Prostate gland (tissue), 2 donors: ENCODE measurements around the gene PRKG2. TPM values are rescaled to one million over a fixed set of nuclear protein-coding genes. Genes with fewer than 3 reads are reported as not detected.

Source experiments
- DNase-seq: peaks from one replicate; pipeline ENCODE4 v3.0.0-alpha.2; 2019; ENCODE audit warnings: low spot score
- H3K27ac ChIP-seq, 2 donors: fragments of 200-600 bp; sonication (generic); 2 replicates each; pipeline ENCODE4 v1.5.1; 2017 to 2019
- H3K27me3 ChIP-seq: fragments of 200-600 bp; sonication (generic); replicated peaks from 2 replicates; pipeline ENCODE4 v1.5.1; 2019; ENCODE audit not compliant: insufficient read depth
- H3K36me3 ChIP-seq, 2 donors: fragments of 200-600 bp; sonication (generic); 1 replicate in 1 of 2; 2 replicates in 1 of 2; pipeline versions ENCODE4 v1.5.1 to v1.8.1; 2017 to 2019
- H3K4me1 ChIP-seq: fragments of 200-600 bp; sonication (generic); replicated peaks from 2 replicates; pipeline ENCODE4 v1.5.1; 2019
- H3K4me3 ChIP-seq, 2 donors: fragments of 200-600 bp; sonication (generic); 2 replicates each; pipeline ENCODE4 v1.5.1; 2017 to 2019
- H3K9me3 ChIP-seq: fragments of 200-600 bp; sonication (generic); 2 replicates; pipeline ENCODE4 v1.5.1; 2017
- CTCF ChIP-seq, 4 experiments: fragments of 200-600 bp in 2 of 4; fragments of 450-650 bp in 2 of 4; sonication (generic) in 2 of 4; IDR thresholded peaks; 1 replicate in 3 of 4; 2 replicates in 1 of 4; pipeline ENCODE4 v1.5.1; 2016 to 2019; ENCODE audit warnings: antibody characterized with exemption in 4 of 4, mild to moderate bottlenecking in 2 of 4, moderate library complexity in 2 of 4
- POLR2A ChIP-seq: fragments of 450-650 bp; IDR thresholded peaks from one replicate; pipeline ENCODE4 v1.6.1; 2016; ENCODE audit warnings: antibody characterized with exemption, mild to moderate bottlenecking
- POLR2AphosphoS5 ChIP-seq: sonication (generic); formaldehyde crosslinking; IDR thresholded peaks from one replicate; pipeline ENCODE4 v1.6.1; 2017; ENCODE audit warnings: antibody characterized with exemption
- WGBS: methylation state at CpG from one replicate; pipeline ENCODE4 v1.1.5; 2018; 5-methylcytosine and 5-hydroxymethylcytosine counted together
- intact Hi-C: fragments of 100-400 bp; cut with DNase I; formaldehyde crosslinking; loops from one replicate; pipeline ENCODE4 v1.14.2; 2022
- total RNA-seq, 2 donors: library from RNA; depleted of rRNA; stranded (reverse); fragments of >200 nt; gene quantifications; one replicate each; pipeline ENCODE4 v1.1.0, GENCODE V29; 2016

The PRKG2 gene
- total RNA-seq, 2 donors from 2014 or later: 5.2 to 8.2 TPM

GRCh38 chr4:81040012-81040659, 174.9 kb downstream of the PRKG2 start:
- Histone ChIP-seq H3K27me3 (no peaks in the 10 kb centered on the region), H3K4me3 (no peak overlapping the region), H3K27ac (no peak overlapping the region), H3K36me3 (no peaks in the 10 kb centered on the region), H3K4me1 (no peaks in the 10 kb centered on the region), H3K9me3 (no peaks in the 10 kb centered on the region)
- peak; percentile 11 for DNase-seq
- WGBS: 14% methylated on average over 4 of the region's 4 CpGs
- intact Hi-C loops: loop anchor here (5.0 kb wide), 1 partner anchor 678 kb away; no protein-coding TSS in a partner anchor
- TF ChIP-seq CTCF (IDR thresholded peaks at IDR 0.05) (peak; percentile 41 to 75 (median 65)), POLR2A (no peak)

- intact Hi-C loops: no loop called here
- DNase-seq: no peak
Observed at GRCh38 chr4:81039351-81039972, 175.6 kb downstream of the PRKG2 start.

GRCh38 chr4:81038636-81039350, 176.2 kb downstream of the PRKG2 start:
- no peaks in the 10 kb centered on the region for H3K36me3 ChIP-seq
- no peak for DNase-seq
- no peaks in the 10 kb centered on the region for H3K4me1 ChIP-seq
- WGBS: 81% methylated on average over 1 of the region's 1 CpG
- TF ChIP-seq POLR2A: no peak
- no peak for TF ChIP-seq POLR2AphosphoS5
- TF ChIP-seq CTCF (IDR thresholded peaks at IDR 0.05): no peak
- H3K27me3 ChIP-seq: no peaks in the 10 kb centered on the region
- intact Hi-C loops: no loop called here
- no peak overlapping the region for H3K27ac ChIP-seq
- no peaks in the 10 kb centered on the region for H3K9me3 ChIP-seq
- no peak overlapping the region for H3K4me3 ChIP-seq

More at GRCh38 chr4:81039351-81039972, 175.6 kb downstream of the PRKG2 start:
- Histone ChIP-seq H3K4me1 (no peaks in the 10 kb centered on the region), H3K4me3 (no peak overlapping the region), H3K36me3 (no peaks in the 10 kb centered on the region), H3K27ac (no peak overlapping the region), H3K27me3 (no peaks in the 10 kb centered on the region), H3K9me3 (no peaks in the 10 kb centered on the region)
- TF ChIP-seq POLR2A (no peak), POLR2AphosphoS5 (no peak), CTCF (IDR thresholded peaks at IDR 0.05) (no peak)
- 51% methylated on average over 4 of the region's 4 CpGs for WGBS

Other genes starting within 250 kb of the PRKG2 start
- gene BMP3, start 184.5 kb downstream of the PRKG2 start, total RNA-seq: under 1 TPM; 0.46 to 0.80 TPM